Omental fat pad (tissue), 4 donors: ENCODE data around the gene MED16. TPM values are rescaled to one million over a fixed set of nuclear protein-coding genes. Genes with fewer than 3 reads are reported as not detected.

Source experiments
- ATAC-seq: fragments of 150-250 bp; one replicate; pipeline ENCODE4 v1.9.1; 2016; ENCODE audit warnings: mild to moderate bottlenecking, moderate library complexity; ENCODE audit not compliant: low FRiP score
- DNase-seq: peaks from one replicate; pipeline ENCODE4 v3.0.0-alpha.2; 2019; ENCODE audit warnings: low spot score
- total RNA-seq, 4 donors: library from RNA; depleted of rRNA; stranded (reverse); fragments of >200 nt; gene quantifications; one replicate each; pipeline ENCODE4 v1.1.0, GENCODE V29; 2016
- TF ChIP-seq, protein P1 (sequence below), 3 donors: fragments of 450-650 bp; IDR thresholded peaks; one replicate each; pipeline ENCODE4 v1.5.1; 2016 to 2017; ENCODE audit warnings: antibody characterized with exemption in 3 of 3, mild to moderate bottlenecking in 3 of 3, moderate library complexity in 2 of 3

The MED16 gene
- total RNA-seq, 4 donors from 2014 or later, result 20.1 to 34.0 (median 24.5) TPM

- ATAC-seq (no peak), DNase-seq (no peak)
- TF ChIP-seq, protein P1, sequence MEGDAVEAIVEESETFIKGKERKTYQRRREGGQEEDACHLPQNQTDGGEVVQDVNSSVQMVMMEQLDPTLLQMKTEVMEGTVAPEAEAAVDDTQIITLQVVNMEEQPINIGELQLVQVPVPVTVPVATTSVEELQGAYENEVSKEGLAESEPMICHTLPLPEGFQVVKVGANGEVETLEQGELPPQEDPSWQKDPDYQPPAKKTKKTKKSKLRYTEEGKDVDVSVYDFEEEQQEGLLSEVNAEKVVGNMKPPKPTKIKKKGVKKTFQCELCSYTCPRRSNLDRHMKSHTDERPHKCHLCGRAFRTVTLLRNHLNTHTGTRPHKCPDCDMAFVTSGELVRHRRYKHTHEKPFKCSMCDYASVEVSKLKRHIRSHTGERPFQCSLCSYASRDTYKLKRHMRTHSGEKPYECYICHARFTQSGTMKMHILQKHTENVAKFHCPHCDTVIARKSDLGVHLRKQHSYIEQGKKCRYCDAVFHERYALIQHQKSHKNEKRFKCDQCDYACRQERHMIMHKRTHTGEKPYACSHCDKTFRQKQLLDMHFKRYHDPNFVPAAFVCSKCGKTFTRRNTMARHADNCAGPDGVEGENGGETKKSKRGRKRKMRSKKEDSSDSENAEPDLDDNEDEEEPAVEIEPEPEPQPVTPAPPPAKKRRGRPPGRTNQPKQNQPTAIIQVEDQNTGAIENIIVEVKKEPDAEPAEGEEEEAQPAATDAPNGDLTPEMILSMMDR (IDR thresholded peaks at IDR 0.05), result no peak
Measured at GRCh38 chr19:939439-939838, 46.5 kb upstream of the MED16 start.

GRCh38 chr19:938233-938923 lies 45.4 kb upstream of the MED16 start:
- DNase-seq (no peak), ATAC-seq (no peak)
- TF ChIP-seq, protein P1 (IDR thresholded peaks at IDR 0.05), result no peak

DNA sequence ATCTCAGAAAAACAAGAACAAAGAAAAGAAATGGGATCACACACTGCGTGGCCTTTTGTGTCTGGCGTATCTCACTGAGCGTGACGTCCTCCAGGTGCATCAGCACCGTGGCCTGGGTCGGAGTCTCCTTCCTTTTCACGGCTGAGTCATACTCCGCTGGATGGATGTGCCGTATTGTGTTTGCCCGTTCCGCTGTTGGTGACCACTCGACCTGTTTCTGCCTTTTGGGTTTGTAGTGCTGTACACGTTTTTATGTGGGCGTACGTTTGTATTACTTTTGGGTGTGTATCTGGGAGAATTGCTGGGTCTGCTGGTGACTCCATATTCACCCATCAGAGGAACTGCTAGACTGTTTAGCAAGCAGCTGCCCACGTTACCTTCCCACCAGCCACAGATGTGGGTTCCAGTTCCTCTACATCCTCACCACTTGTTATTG lies 44.3 kb upstream of the MED16 start:
- DNase-seq (no peak), ATAC-seq (no peak)
- TF ChIP-seq, protein P1 (IDR thresholded peaks at IDR 0.05), result no peak

GRCh38 chr19:936175-936546 lies 43.2 kb upstream of the MED16 start:
- TF ChIP-seq, protein P1 (IDR thresholded peaks at IDR 0.05), result no peak
- DNase-seq (no peak), ATAC-seq (no peak)

GRCh38 chr19:934865-935479 lies 42.0 kb upstream of the MED16 start:
- TF ChIP-seq, protein P1 (IDR thresholded peaks at IDR 0.05), result no peak
- ATAC-seq (peak; percentile 91), DNase-seq (no peak)

DNA sequence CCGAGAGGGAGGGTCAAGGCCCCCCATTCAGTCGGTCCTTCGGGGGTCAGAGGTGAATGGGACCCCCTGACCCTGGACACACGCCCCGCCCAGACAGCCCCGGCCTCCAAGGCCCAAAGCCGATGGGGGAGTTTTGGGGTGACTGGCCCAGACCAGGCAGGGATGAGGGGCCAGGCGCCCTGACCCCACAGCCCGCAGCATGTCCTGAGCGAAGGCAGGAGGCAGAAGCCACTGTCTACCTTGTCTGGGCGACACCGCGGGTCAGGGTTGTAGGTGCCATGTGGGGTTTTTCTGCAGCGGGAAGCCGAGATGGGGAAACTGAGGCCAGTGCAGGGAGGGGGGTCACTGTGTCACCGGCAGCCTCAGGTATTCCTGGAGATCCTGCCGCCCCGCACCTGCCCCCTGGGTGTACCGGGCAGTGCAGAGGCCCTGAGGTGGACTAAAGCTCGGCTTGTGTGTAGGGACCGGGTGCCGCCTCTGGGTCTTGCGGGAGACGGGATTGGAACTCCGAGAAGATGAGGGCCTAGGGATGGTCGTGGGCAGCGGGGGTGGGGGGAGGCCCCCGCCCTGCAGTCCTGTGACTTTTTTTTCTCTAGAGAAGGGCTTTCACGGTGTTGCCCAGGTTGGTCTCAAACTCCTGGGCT lies 41.3 kb upstream of the MED16 start:
- TF ChIP-seq, protein P1 (IDR thresholded peaks at IDR 0.05), result no peak

More for the DNA sequence above, 41.3 kb upstream of the MED16 start:
- no peak for DNase-seq
- ATAC-seq, result no peak
